ENCODE measurements around the gene MUC5B. TPM values are rescaled to one million over a fixed set of nuclear protein-coding genes. Genes with fewer than 3 reads are reported as not detected.

The MUC5B gene
- total RNA-seq, 1 donor from 2014 or later, result not detected

GRCh38 chr11:1238767-1239595 is 16.1 kb downstream of the MUC5B start:
- no peak overlapping the region for H3K4me3 ChIP-seq (ENCODE audit: insufficient read depth, low read depth, low read length)
- H3K4me1 ChIP-seq (ENCODE audit: insufficient read depth, low read length), result no peaks in the 10 kb centered on the region
- H3K36me3 ChIP-seq (ENCODE audit: insufficient read depth, low read length), result no peaks in the 10 kb centered on the region
- TF ChIP-seq CTCF (IDR thresholded peaks at IDR 0.05; ENCODE audit: insufficient read depth, low read depth, low read length), result no peak
- no peak for TF ChIP-seq EZH2 (IDR thresholded peaks at IDR 0.05; ENCODE audit: insufficient read depth, low read length)
- H3K9me3 ChIP-seq (ENCODE audit: insufficient read depth, low read depth, low read length), result peaks cover 5% of the 10 kb centered on the region
- no peak overlapping the region for H3K27ac ChIP-seq (ENCODE audit: low read depth, low read length)
- Mint-ChIP-seq H3K27me3 (ENCODE audit: low read depth, unreplicated experiment) (peaks cover 11% of the 10 kb centered on the region), H3K4me1 (ENCODE audit: low read depth, unreplicated experiment) (no peaks in the 10 kb centered on the region), H3K27ac (ENCODE audit: unreplicated experiment) (no peak overlapping the region), H3K9me3 (ENCODE audit: unreplicated experiment) (peaks cover 9% of the 10 kb centered on the region), H3K36me3 (ENCODE audit: low read depth, unreplicated experiment) (peaks cover 4% of the 10 kb centered on the region), H3K4me3 (ENCODE audit: unreplicated experiment) (no peak overlapping the region)
- no peak overlapping the region for H3K4me2 ChIP-seq (ENCODE audit: low read length)
- H3K9ac ChIP-seq (ENCODE audit: low read length), result no peak overlapping the region
- no peaks in the 10 kb centered on the region for H3K79me2 ChIP-seq (ENCODE audit: insufficient read depth, low read length)
- H3K27me3 ChIP-seq (ENCODE audit: insufficient read depth, low read length), result no peaks in the 10 kb centered on the region
- FAIRE-seq (no peak), DNase-seq (ENCODE audit: low read depth) (no peak)
- H4K20me1 ChIP-seq (ENCODE audit: insufficient read depth, low read length), result no peaks in the 10 kb centered on the region
- H2AFZ ChIP-seq (ENCODE audit: low read depth, low read length), result no peak overlapping the region

GRCh38 chr11:1239596-1240205 is 16.8 kb downstream of the MUC5B start:
- no peak for DNase-seq (ENCODE audit: low read depth)
- H3K4me3 Mint-ChIP-seq (ENCODE audit: unreplicated experiment), result no peak overlapping the region

More at GRCh38 chr11:1239596-1240205, 16.8 kb downstream of the MUC5B start:
- Histone ChIP-seq H2AFZ (ENCODE audit: low read depth, low read length) (no peak overlapping the region), H3K79me2 (ENCODE audit: insufficient read depth, low read length) (no peaks in the 10 kb centered on the region), H3K4me2 (ENCODE audit: low read length) (no peak overlapping the region), H3K4me3 (ENCODE audit: insufficient read depth, low read depth, low read length) (no peak overlapping the region), H3K27me3 (ENCODE audit: insufficient read depth, low read length) (no peaks in the 10 kb centered on the region), H3K36me3 (ENCODE audit: insufficient read depth, low read length) (no peaks in the 10 kb centered on the region), H3K9ac (ENCODE audit: low read length) (no peak overlapping the region), H3K27ac (ENCODE audit: low read depth, low read length) (no peak overlapping the region), H4K20me1 (ENCODE audit: insufficient read depth, low read length) (no peaks in the 10 kb centered on the region), H3K4me1 (ENCODE audit: insufficient read depth, low read length) (no peaks in the 10 kb centered on the region), H3K9me3 (ENCODE audit: insufficient read depth, low read depth, low read length) (peaks cover 5% of the 10 kb centered on the region)
- Mint-ChIP-seq H3K27ac (ENCODE audit: unreplicated experiment) (no peak overlapping the region), H3K4me1 (ENCODE audit: low read depth, unreplicated experiment) (no peaks in the 10 kb centered on the region), H3K9me3 (ENCODE audit: unreplicated experiment) (peaks cover 9% of the 10 kb centered on the region), H3K36me3 (ENCODE audit: low read depth, unreplicated experiment) (peaks cover 4% of the 10 kb centered on the region), H3K27me3 (ENCODE audit: low read depth, unreplicated experiment) (peaks cover 11% of the 10 kb centered on the region)
- FAIRE-seq, result no peak
- no peak for TF ChIP-seq EZH2 (IDR thresholded peaks at IDR 0.05; ENCODE audit: insufficient read depth, low read length)
- TF ChIP-seq CTCF (IDR thresholded peaks at IDR 0.05; ENCODE audit: insufficient read depth, low read depth, low read length), result no peak

Data from astrocyte (in vitro differentiated cells and primary cell).